Measurements from ENCODE around the gene ALDH1L1.

- TF ChIP-seq CTCF (conservative IDR thresholded peaks at IDR 0.05) (no peak), EZH2 (IDR thresholded peaks at IDR 0.05; ENCODE audit: low read depth) (no peak)
Measured at GRCh38 chr3:126181398-126181725, 976 bp upstream of the ALDH1L1 start.
